ENCODE results near the gene WDR45B.
"Not testable (repeated sequence)": the region's sequence is repeated elsewhere in the genome, so short reads cannot be mapped to it uniquely, and the experiment has no call there.

WDR45B gene

GRCh38 chr17:82577300-82577699, 70.9 kb downstream of the WDR45B start:
- no peak for DNase-seq

- DNase-seq: not testable (repeated sequence)
These were observed 72.5 kb downstream of the WDR45B start for GRCh38 chr17:82575581-82576221.

GRCh38 chr17:82574041-82574440, 74.2 kb downstream of the WDR45B start:
- DNase-seq: no peak

- no peak for DNase-seq
These were observed 76.4 kb downstream of the WDR45B start for GRCh38 chr17:82571855-82572254.

DNA sequence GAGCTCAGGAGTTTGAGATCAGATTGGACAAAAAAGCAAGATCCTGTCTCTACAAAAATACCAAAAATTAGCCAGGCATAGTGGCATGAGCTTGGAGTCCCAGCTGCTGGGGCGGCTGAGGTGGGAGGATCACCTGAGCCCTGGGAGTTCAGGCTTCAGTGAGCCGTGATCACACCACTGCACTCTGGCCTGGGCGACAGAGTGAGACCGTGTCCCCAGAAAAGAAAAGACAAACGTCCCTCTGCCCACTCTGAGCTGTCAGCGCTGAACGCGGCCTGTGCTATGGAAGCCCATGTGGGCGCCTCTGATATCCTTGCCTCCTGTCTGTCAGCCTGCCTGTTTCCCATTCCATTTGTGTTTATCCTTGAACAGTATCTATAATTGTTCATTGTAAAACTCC, 78.0 kb downstream of the WDR45B start:
- DNase-seq: no peak

- DNase-seq: no peak
These were observed 78.6 kb downstream of the WDR45B start for GRCh38 chr17:82569621-82570020.

- DNase-seq: no peak
These were observed 79.2 kb downstream of the WDR45B start for GRCh38 chr17:82568997-82569393.

DNA sequence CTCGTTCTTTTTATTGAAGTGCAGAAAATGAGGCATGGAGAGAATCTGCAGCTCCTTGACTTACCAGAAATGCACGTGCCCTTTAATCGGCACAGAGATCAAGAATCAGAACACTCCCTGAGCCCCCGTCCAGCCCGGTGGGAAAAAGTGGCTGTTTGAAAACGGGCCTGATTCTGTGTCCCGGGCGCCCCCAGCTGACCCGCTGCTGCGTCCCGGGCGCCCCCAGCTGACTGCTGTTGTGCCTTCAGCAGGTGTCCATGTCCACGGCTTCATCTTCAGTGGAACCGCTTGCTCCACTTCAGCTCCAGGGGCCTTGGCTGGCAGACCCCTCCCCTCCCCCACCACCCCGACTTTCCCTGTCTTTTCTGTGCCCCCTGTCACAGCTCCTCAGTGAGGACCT, 81.0 kb downstream of the WDR45B start:
- no peak for DNase-seq

DNA sequence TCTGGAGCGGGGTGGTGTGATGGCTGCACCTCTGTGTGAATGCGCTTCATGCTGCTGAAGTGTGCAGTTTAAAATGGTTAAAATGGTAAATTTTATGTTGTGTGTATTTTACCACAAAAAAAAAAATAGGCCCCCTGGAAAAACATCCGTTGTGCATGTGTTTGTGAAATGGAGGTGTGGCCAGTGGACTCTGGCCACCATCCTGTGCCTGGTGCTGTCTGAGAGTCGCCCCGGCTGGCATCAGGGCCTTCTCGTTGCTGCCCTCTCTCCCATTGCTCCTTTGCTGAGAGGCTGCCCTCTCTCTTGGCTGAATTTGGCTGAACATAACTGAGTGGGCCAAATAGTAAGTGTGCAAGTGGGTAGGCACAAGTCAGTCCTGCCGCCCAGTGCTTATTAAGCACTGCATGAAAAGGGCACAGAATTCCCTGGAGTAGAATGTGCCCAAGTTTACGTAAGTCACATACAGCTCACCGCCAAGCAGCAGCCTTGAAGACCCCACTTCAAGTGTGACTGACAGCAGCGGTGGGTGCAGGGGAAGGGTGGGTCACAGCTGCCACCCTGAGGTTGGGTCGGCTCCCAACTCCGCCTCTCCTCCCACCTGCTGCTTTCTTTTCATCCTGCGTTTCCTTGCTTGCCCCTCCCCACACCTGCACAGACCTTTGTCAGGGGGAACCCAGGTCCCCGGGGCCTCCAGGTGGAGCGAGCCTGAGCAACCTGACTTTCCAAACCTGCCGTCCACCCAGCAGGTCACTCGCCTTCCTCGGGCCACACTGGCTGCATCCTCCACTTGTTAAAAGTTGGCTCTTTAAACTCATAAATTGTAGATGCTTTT, 81.9 kb downstream of the WDR45B start:
- no peak for DNase-seq

DNA sequence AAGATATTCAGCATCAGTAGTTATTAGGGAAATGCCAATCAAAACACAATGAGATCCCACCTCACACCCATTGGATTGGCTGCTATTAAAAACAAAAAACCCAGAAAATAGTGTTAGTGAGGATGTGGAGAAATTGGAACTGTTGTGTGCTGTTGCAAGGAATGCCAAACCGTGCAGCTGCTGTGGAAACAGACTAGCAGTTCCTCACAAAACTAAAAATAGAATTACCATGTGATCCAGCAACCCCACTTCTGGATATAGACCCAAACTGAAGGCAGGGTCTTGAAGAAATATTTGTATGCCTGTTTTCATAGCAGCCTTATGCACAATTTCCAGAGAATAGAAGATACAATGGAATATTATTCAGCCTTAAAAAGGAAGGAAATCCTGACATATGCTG, 82.7 kb downstream of the WDR45B start:
- no peak for DNase-seq
